NB4 (cell line): ENCODE results near the gene SHB.

Experiments
- POLR2A ChIP-seq: IDR thresholded peaks from 2 replicates; pipeline ENCODE4 v1.6.1; 2011; ENCODE audit warnings: mild to moderate bottlenecking; ENCODE audit not compliant: insufficient read length; ENCODE audit errors: extremely low read depth
- TF ChIP-seq, protein P1 (sequence below): IDR thresholded peaks from one replicate; pipeline ENCODE4 v1.5.1; 2012; ENCODE audit warnings: low read depth, low read length
- TF ChIP-seq, protein P2 (sequence below): IDR thresholded peaks from 2 replicates; pipeline ENCODE4 v1.6.1; 2011; ENCODE audit warnings: low read depth, low read length

- TF ChIP-seq, protein P1, sequence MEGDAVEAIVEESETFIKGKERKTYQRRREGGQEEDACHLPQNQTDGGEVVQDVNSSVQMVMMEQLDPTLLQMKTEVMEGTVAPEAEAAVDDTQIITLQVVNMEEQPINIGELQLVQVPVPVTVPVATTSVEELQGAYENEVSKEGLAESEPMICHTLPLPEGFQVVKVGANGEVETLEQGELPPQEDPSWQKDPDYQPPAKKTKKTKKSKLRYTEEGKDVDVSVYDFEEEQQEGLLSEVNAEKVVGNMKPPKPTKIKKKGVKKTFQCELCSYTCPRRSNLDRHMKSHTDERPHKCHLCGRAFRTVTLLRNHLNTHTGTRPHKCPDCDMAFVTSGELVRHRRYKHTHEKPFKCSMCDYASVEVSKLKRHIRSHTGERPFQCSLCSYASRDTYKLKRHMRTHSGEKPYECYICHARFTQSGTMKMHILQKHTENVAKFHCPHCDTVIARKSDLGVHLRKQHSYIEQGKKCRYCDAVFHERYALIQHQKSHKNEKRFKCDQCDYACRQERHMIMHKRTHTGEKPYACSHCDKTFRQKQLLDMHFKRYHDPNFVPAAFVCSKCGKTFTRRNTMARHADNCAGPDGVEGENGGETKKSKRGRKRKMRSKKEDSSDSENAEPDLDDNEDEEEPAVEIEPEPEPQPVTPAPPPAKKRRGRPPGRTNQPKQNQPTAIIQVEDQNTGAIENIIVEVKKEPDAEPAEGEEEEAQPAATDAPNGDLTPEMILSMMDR: no peak
- no peak for TF ChIP-seq POLR2A
- TF ChIP-seq, protein P2, sequence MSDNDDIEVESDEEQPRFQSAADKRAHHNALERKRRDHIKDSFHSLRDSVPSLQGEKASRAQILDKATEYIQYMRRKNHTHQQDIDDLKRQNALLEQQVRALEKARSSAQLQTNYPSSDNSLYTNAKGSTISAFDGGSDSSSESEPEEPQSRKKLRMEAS: no peak
Observed at GRCh38 chr9:38103340-38103739, 34.3 kb upstream of the SHB start.
